ENCODE measurements around the gene TSPAN32.
"Not testable (repeated sequence)": the region's sequence is repeated elsewhere in the genome, so short reads cannot be mapped to it uniquely, and the experiment has no call there.

TSPAN32 gene

GRCh38 chr11:2351701-2352100 lies 49.9 kb downstream of the TSPAN32 start:
- FAIRE-seq (no peak), DNase-seq (ENCODE audit: insufficient read length, low spot score) (no peak)
- no peak for TF ChIP-seq POLR2A (IDR thresholded peaks at IDR 0.05; ENCODE audit: low read depth, low read length)

- DNase-seq (ENCODE audit: insufficient read length, low spot score) = no peak
- no peak for TF ChIP-seq POLR2A (IDR thresholded peaks at IDR 0.05; ENCODE audit: low read depth, low read length)
- no peak for FAIRE-seq
These were observed 50.6 kb downstream of the TSPAN32 start for GRCh38 chr11:2352420-2352819.

GRCh38 chr11:2355000-2355644 lies 53.3 kb downstream of the TSPAN32 start:
- peak; percentile 54 for DNase-seq (ENCODE audit: insufficient read length, low spot score)
- TF ChIP-seq POLR2A (IDR thresholded peaks at IDR 0.05; ENCODE audit: low read depth, low read length) = no peak
- FAIRE-seq = no peak

GRCh38 chr11:2357246-2357645 lies 55.4 kb downstream of the TSPAN32 start:
- no peak for TF ChIP-seq POLR2A (IDR thresholded peaks at IDR 0.05; ENCODE audit: low read depth, low read length)
- no peak for DNase-seq (ENCODE audit: insufficient read length, low spot score)
- FAIRE-seq = no peak

- not testable (repeated sequence) for FAIRE-seq; DNase-seq (ENCODE audit: insufficient read length, low spot score)
These were observed 55.8 kb downstream of the TSPAN32 start for GRCh38 chr11:2357651-2358050.

- DNase-seq (ENCODE audit: insufficient read length, low spot score) = no peak
- FAIRE-seq = no peak
- no peak for TF ChIP-seq POLR2A (IDR thresholded peaks at IDR 0.05; ENCODE audit: low read depth, low read length)
These were observed 57.1 kb downstream of the TSPAN32 start for GRCh38 chr11:2358754-2359442.

GRCh38 chr11:2359557-2359956 lies 57.7 kb downstream of the TSPAN32 start:
- no peak for DNase-seq (ENCODE audit: insufficient read length, low spot score)
- FAIRE-seq = no peak
- TF ChIP-seq POLR2A (IDR thresholded peaks at IDR 0.05; ENCODE audit: low read depth, low read length) = no peak

- FAIRE-seq = no peak
- no peak for DNase-seq (ENCODE audit: insufficient read length, low spot score)
- TF ChIP-seq POLR2A (IDR thresholded peaks at IDR 0.05; ENCODE audit: low read depth, low read length) = no peak
These were observed 58.3 kb downstream of the TSPAN32 start for GRCh38 chr11:2360081-2360642.

GRCh38 chr11:2361565-2361964 lies 59.8 kb downstream of the TSPAN32 start:
- FAIRE-seq (no peak), DNase-seq (ENCODE audit: insufficient read length, low spot score) (no peak)
- no peak for TF ChIP-seq POLR2A (IDR thresholded peaks at IDR 0.05; ENCODE audit: low read depth, low read length)

- DNase-seq (ENCODE audit: insufficient read length, low spot score) = no peak
- no peak for FAIRE-seq
- no peak for TF ChIP-seq POLR2A (IDR thresholded peaks at IDR 0.05; ENCODE audit: low read depth, low read length)
These were observed 60.6 kb downstream of the TSPAN32 start for GRCh38 chr11:2362414-2362813.

GRCh38 chr11:2363130-2363529 lies 61.3 kb downstream of the TSPAN32 start:
- FAIRE-seq (no peak), DNase-seq (ENCODE audit: insufficient read length, low spot score) (no peak)
- no peak for TF ChIP-seq POLR2A (IDR thresholded peaks at IDR 0.05; ENCODE audit: low read depth, low read length)

- TF ChIP-seq POLR2A (IDR thresholded peaks at IDR 0.05; ENCODE audit: low read depth, low read length) = no peak
- DNase-seq (ENCODE audit: insufficient read length, low spot score) (no peak), FAIRE-seq (no peak)
These were observed 62.0 kb downstream of the TSPAN32 start for GRCh38 chr11:2363577-2364370.

- not testable (repeated sequence) for FAIRE-seq
These were observed 62.6 kb downstream of the TSPAN32 start for GRCh38 chr11:2364386-2364785.

GRCh38 chr11:2365571-2366210 lies 63.9 kb downstream of the TSPAN32 start:
- FAIRE-seq (no peak), DNase-seq (ENCODE audit: insufficient read length, low spot score) (no peak)
- no peak for TF ChIP-seq POLR2A (IDR thresholded peaks at IDR 0.05; ENCODE audit: low read depth, low read length)

More at GRCh38 chr11:2364386-2364785, 62.6 kb downstream of the TSPAN32 start:
- not testable (repeated sequence) for DNase-seq (ENCODE audit: insufficient read length, low spot score)
